ENCODE measurements around the gene SLC38A1.
"Not testable (repeated sequence)": the region's sequence is repeated elsewhere in the genome, so short reads cannot be mapped to it uniquely, and the experiment has no call there.

Gene SLC38A1

DNA sequence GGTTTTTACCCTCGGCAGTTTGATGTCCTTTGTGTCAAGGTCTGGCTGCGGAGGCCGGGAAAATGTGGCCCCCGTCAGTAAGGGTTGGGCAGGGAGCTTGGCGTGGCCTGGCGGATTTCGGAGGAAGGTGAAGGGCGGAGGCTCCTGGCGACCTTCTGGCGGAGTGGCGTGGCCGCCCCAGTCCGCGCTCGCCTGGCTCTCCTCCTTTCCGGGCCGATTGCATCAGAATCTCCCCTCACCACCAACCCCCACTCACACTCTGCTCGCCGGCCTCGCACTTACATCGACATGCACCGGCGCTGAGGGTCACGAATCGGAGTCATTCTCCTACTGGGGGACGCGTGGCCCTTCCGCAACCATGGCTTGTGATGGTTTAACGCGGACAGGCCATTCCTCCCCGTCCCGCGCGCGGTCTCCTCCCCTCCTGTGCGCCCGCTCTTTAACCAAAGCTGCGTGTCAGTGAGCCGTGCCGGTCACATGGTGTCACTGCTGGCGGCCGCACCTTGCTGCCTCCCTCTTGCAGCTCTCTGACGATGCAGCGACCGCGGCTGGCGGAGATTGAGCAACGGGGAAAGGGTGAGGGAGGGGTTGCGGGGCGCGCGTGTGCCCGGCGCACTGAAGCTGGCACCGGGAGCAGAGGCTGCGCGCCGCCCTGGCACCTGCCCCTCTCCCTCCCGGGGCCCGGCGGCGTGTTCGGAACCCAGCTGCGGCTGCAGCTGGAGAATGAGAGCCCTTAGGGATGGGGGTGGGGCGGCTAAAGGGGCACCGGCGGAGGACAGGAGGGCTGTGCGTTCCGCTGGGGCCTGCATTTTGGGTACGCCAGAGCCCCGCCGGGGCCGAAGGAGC lies at the start of gene SLC38A1:
Gene SLC38A1, minus strand, starts transcription at position 461 of the 846 bp plus-strand sequence. CDS start 29,243 bp downstream, outside the sequence.
- DNase-seq = peak; percentile 85

DNA sequence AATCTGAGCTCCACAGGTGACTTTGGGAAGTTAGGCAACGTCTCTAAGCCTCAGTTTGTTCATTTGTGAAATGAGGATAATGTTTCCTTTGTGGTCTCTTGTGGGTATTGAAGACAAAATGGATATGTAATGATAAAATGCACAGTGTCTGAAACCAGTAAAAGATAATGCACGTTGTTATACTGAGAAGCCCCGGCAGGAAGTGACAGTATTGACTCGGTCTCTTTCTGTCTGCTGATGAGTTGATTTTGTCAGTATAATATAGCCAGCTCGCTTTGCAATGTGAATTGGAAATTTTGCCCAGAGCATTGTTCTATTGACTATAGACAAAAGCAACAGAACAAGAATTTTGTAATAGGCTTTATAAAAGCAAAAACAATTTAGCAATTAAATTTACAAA lies 49.2 kb upstream of the SLC38A1 start:
- DNase-seq = no peak

DNA sequence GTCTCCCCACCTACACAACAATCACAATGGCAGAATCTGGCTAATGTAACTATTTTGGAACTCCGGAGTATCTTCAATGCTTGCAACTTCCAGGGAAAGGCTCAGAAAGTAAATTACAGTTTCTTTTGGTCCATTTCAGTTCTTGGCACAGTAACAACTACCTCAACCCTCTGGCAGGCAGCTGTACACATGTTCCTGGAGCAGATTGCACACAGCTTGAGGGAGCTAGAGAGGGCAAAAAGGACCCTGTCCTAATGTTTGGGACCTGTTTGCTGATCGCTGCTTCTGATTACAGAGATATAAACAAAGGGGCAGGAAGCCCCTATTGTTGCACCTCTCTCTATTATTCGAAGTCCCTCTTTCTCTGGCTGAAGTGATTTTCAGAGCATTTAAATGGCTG lies 35.2 kb upstream of the SLC38A1 start:
- no peak for DNase-seq

DNA sequence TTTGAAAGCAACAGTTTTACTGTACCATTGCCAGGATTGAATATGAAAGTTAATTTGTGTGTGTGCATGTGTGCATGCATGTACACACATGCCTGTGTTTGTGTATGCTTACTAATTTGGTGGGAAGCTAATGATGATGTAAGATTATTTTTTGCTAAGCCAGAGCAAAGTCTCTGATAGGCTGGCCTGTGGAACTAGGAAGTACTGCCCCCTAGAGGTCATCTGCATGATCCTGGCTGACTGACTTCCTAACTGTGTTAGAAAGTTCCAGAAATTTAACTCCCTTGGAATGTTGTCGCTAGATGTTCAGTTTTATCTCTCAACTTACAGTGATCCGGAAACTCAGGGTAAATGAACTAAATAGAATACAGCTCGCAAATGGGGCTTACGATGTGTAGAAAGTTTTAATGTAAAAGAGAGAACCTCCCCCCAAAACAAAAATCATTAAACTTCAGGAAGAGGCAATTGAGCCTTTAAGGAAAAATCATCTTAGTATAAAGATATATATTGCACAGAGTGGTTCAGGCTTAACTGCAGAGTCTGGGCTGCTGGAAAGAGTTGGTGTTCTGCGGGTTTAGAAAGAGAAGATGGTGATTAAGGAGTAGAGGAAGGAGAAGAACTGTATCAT lies 34.3 kb upstream of the SLC38A1 start:
- DNase-seq = peak; percentile 51

DNA sequence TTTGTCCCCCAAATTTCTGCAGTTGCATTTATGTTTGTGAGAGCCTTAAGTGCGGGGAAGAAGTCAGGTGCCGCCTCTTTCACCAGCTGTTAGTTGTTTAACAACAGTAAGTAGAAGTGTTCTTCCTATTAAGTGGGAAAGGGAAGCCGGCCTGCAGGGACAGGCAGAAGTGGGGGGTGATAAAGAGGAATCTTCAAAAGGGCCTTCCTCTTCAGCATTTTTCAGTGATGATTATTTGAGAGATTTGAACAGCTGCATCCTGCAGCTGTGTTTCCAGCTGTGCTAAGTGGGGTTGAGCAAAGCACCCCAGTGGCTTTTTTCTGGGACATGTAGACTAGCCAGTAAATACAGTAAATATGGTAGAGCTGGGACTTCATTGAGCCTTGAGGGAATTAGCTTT lies 32.1 kb upstream of the SLC38A1 start:
- DNase-seq = no peak

DNA sequence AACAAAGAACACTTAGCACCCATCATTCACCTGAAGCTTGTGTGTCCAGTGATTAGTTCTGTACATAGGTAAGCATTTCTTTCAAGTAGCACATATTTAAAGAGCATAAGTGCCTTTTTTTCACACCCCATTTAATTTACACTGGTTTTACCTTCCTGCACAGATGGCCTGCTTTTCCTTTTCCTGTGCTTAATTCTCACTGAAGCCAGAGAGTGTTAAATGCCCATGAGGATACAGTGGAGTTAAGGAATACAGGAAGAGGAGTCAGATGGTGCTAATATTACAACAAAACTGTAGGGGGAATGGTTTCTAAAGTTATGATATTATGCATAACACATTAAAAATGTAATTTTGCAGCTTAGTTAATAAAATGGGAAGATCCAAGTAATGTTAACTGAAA lies 31.0 kb upstream of the SLC38A1 start:
- no peak for DNase-seq

DNA sequence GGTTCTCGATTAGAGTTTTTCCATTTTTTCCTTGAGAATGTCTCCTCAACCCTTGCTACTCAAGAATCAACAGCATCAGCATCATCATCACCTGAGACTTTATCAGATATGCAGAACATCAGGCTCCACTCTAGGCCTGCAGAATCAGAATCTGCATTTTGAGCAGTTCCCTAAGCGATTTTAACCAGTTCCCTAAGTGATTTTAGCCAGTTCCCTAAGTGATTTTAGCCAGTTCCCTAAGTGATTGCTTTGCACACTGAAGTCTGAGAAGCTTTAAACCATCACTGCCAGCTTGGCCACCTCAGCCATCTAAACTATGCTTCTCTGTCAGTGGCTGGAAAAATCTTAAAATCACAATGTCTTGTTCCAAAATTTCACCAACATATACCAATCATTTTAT lies 29.4 kb upstream of the SLC38A1 start:
- no peak for DNase-seq

DNA sequence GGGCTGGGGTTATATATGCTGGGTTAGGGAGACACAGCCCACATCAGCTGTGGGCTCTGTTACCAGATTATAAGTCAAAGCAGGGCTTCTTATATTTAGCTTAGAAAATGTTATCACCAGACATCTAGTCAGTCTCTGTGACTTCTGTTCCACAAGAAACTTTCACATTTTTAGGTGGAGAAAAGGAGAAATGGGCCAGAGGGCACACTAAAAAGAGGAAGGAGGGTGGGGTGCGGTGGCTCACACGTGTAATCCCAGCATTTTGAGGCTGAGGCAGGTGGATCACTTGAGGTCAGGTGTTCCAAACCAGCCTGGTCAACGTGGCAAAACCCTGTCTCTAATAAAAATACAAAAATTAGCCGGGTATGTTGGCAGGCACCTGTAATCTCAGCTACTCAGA lies 28.0 kb upstream of the SLC38A1 start:
- DNase-seq = no peak

DNA sequence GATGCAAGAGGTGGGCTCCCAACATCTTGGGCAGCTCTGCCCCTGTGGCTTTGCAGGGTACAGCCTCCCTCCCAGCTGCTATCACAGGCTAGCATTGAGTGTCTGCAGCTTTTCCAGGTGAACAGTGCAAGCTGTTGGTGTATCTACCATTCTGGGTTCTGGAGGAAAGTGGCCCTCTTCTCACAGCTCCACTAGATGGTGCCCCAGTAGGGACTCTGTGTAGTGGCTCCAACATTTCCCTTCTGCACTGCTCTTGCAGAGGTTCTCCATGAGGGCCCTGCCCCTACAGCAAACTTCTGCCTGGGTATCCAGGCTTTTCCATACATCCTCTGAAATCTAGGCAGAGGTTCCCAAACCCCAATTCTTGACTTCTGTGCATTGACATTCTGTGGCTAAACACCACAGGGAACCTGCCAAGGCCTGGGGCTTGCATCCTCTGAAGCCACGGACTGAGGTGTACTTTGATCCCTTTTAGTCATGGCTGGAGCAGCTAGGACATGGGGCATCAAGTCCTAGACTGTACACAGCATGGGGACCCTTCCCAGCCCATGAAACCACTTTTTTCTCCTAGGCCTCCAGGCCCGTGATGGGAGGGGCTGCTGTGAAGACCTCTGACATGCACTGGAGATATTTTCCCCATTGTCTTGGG lies 24.0 kb upstream of the SLC38A1 start:
- no peak for DNase-seq

DNA sequence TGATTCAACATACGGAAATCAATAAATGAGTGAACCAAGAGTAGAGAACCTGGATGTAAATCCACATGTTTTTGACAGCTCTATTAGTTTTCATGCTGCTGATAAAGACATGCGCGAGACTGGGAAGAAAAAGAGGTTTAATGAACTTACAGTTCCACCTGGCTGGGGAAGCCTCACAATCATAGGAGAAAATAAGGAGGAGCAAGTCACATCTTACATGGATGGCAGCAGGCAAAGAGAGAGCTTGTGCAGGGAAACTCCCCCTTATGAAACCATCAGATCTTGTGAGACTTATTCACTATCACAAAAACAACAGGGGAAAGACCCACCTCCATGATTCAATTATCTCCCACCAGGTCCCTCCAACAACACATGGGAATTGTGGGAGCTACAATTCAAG lies 23.1 kb upstream of the SLC38A1 start:
- not testable (repeated sequence) for DNase-seq

DNA sequence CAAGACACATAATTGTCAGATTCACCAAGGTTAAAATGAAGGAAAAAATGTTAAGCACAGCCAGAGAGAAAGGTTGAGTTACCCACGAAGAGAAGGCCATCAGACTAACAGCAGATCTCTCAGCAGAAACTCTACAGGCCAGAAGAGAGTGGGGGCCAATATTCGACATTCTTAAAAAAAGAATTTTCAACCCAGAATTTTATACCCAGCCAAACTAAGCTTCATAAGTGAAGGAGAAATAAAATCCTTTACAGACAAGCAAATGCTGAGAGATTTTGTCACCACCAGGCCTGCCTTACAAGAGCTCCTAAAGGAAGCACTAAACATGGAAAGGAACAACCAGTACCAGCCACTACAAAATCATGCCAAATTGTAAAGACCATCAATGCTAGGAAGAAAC lies 16.3 kb upstream of the SLC38A1 start:
- DNase-seq = not testable (repeated sequence)

DNA sequence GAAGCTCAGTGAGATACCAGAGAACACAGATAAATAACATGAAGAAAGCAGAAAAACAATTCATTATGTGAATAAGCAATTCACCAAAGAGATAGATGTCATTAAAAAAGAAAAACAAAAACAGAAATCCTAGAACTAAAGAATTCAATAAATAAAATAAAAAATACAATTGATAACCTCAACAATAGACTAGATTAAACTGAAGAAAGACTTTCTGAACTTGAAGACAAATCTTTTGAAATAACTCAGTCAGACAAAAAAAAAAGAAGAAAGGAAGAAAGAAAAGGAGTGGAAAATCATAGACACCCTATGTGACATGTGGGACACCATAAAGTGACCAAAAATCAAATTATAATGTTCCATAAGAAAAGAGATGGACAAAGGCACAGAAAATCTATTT lies 14.0 kb upstream of the SLC38A1 start:
- no peak for DNase-seq

DNA sequence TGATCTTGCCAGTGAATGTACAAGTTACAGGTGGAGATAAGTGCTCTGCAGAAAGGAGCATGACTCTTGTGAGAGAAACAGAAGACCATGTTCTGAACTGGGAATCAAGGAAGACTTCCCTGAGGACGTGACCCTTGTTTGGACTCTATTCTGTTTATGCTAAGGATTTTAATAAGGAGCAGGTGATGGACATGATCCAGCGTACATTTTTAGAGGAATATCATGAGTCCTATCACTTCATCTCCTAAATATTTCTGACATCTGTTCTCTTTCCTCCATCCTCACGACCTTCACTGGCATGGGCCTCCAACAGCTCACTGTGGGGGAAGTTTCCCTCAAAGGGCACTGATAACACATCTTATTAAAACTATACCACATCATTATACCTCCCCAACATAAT lies 7.9 kb upstream of the SLC38A1 start:
- DNase-seq = no peak

DNA sequence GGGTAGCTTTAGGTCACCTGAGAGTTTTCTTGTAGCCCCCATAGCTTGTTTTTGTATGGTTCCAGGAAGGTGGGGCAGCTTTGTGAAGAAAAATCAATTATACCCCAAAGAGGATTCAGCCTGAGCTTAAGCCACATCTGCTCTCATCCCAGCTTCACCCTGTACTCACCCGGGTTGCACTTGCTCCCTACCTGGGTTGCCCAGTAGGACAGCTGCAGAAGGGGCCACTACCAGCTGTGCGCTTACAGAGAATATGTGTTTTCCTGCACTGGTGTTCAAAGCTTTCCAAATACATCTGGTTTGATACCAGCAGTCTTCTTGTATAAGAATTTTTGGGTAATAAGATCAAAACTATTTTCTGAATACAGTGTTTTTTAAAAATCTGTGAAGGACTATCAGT lies 3.0 kb upstream of the SLC38A1 start:
- no peak for DNase-seq

DNA sequence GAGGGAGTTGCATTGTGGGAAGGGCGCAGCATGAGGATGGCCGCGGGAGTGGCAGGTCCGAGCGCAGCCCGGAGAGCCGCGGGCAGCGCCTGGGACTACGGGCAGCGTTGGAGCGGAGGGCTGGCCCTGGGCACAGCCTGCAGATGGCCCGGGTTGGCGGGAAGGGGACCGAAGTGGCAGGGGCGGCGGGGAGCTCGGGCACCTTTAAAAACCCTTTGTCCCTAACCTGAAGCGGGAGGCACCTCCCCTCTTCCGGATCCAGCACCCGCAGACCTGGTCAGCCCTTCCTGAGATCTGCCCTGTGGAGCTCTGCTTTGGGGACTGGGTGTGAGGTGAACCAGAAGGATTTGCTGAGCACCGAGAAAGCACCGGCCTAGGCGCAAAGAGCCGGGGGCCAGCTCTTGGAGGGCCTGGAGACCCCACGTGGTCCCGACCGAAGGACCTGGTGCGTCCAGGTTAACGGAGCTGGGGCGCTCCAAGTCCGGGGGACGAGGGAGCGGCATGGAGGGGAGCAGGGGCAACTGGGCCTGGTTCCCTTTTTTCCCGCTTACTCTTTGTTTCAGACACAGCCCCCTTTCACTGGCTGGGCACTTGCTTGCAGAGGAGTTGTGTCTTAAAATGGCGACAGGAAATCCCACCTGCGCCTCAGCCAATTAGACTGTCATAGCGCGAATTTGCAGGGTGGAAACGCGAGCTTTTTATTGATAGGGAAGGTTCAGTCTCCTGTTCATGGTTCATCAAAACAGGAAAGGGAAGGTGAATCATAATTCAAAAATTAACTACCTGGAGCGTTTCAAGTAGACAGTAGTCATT lies 792 bp upstream of the SLC38A1 start:
- peak; percentile 66 for DNase-seq

DNA sequence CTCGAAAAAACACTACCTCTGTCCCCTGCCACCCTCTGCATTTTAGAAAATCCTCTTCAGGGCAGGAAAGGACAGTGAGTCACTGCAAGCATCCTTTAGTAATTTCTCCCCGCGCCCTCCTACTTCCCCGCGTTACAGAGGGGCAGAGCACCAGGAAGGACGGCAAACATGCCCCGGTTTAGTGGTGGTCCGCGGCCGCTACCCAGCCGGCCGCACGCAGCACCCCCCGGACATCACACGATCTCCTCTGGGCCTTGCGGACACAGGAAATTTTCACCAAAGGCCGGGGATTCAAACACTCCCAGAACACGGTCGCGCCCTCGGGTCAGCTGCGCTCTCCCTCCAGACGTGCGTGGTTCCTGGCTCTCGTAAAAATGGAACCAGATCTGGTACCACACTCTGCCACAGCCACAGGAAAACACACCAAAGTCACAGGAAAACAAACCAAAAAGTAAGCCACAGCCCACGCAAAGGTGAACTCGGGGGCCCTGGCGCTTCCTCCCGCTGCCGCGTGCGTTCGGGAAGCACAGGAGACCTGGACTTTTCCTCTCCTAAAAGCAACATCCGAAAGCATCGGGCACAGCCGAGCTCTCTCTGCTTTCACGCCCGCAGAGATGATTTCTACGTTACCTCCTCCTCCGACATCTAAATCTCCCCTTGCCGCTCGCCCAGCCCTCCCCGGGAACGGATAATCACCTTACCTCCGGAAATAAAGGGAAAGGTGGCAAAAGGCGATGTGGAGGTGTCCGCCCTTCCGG lies 839 bp downstream of the SLC38A1 start:
- peak; percentile 24 for DNase-seq

DNA sequence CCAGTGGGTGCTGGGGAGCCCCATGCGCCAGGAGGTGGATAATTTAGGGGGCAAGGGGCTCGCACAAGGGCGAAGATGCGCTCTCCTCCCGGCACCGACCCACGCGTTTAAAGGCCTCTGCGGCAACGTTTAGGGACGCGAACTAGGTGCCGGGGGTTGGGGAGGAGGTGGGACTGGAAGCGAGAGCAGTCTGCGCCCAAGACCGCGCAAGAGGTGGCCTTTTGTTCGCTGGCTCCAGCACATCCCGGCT lies 1.3 kb downstream of the SLC38A1 start:
- DNase-seq = no peak

DNA sequence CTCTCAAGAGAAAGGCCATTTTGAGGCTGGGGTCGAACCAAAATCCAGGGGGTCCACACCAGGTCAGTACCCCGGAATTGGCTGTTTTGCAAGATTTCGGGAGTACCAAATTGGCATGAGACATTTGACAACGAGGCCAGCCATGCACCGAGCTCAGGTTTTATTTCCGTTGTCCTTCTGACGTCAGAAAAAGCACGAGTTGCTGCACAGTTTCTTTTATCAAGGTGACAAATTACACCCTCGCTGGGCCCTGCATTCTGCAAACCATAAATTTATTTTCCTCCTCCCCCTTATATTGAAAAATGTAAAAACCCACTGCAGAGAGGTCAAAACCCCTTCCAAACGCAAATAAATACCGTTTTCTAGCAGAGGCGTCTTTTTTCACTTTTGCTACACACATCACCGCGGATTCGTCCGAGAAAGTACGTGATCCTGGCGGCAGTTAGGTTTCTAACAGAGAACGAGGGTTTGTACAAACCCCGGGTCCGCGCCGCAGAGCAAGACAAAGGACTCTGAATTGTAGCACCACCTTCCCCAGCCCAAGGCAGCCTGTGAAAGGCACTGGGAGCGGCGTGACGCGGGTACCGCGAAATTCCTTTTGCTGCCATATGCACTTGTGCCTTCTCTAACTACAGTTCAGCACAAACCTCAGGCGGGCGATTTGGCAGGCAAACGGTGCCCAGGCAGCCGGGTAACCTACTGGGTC lies 1.8 kb downstream of the SLC38A1 start:
- DNase-seq = peak; percentile 57

DNA sequence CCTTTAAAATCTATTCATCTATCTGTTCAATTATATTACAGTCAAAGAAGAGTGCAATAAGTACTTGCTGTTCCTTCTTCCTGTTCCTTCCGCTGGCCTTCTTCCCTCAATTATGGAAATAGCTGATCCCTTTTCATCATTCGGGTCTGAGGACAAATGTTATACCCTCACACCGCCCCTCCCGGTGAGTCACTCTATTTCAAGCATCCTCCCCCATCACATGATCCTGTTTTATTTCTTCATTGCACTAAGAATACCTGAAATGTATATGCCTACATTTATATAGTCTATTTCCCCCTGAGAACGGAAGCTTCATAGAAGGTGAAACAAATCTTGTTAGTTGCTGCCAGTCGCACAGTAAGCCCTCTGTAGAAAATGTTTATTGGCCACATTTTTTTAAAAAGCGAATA lies 2.5 kb downstream of the SLC38A1 start:
- DNase-seq = peak; percentile 37

DNA sequence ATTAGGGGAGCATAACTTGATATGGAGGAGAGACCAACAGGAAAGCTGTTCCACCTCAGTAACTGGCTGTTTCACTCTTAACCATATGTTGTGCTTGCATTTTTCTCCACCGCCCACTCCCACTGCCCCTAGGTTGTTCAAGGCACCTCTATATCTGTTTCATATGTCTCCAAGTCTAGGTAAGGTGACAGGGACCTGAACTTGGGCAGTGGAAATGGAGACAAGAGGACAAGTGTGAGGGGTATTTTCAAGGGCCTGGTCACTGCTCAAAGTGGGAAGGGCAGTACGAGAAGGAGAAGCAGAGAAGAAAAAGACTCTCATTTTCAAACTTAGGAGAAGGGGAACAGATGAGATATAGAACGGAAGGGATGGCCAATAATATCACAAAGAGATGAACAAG lies 3.1 kb downstream of the SLC38A1 start:
- DNase-seq = no peak

DNA sequence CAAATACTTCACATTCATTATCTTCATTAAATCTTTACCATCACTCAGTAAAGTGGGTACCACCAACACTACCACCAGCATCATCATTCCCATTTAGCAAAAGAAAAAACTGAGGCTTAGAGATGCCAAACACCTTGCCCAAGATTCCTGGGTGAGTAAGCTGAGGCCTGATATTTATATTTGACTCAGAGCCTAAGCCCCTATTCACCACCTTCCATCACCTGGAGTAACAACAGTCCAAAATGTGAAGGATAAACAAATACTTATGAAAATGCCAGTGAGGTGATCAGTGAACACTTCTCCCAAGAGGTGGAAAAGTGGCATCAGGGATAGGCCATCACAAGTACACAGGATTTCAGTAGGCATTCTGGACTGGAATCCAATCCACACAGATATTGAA lies 3.7 kb downstream of the SLC38A1 start:
- no peak for DNase-seq

DNA sequence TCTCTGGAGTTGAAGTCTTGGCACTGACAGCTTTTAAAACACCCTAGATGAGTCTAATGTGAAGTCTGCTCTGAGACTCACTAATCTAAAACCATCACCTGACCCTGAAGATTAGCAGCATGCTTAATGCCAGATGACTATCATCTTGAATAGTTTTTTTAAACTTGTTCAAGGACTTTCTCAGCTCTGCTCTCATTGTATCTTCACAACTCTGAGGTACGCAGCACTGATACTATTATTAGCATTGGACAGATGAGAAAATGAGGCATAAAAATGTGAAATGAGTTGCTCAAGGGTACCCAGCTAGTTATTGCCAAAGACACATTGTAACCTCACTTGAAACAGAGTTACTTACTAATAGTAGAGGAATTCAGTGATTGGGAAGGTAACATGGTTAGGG lies 4.8 kb downstream of the SLC38A1 start:
- no peak for DNase-seq
